ENCODE data around the gene KIF14.
A peak's percentile ranks its signal among the peaks of the same experiment; 100 is the strongest.

KIF14 gene

GRCh38 chr1:200658037-200658818 is 37.7 kb upstream of the KIF14 start:
- no peak overlapping the region for H3K9ac ChIP-seq (ENCODE audit: low read length)
- no peaks in the 10 kb centered on the region for H3K27me3 ChIP-seq (ENCODE audit: low read depth, low read length)
- H3K36me3 ChIP-seq (replicated peaks; ENCODE audit: low read depth, low read length), result peaks cover 58% of the 10 kb centered on the region
- H3K4me1 ChIP-seq (ENCODE audit: low read length), result peaks cover 31% of the 10 kb centered on the region
- no peak for TF ChIP-seq CTCF (IDR thresholded peaks at IDR 0.05; ENCODE audit: low read depth, low read length)
- TF ChIP-seq EZH2phosphoT487 (IDR thresholded peaks at IDR 0.05; ENCODE audit: low read depth), result no peak
- H3K4me2 ChIP-seq (ENCODE audit: low read length), result no peak overlapping the region
- H4K20me1 ChIP-seq (ENCODE audit: insufficient read depth, low read length), result peaks cover 13% of the 10 kb centered on the region; the same call in 1 of the 2 replicates
- no peak overlapping the region for H2AFZ ChIP-seq (ENCODE audit: low read depth, low read length)
- no peak overlapping the region for H3K27ac ChIP-seq (ENCODE audit: low read length)
- no peaks in the 10 kb centered on the region for H3K9me3 ChIP-seq (ENCODE audit: insufficient read depth, low read length)
- H3K4me3 ChIP-seq (ENCODE audit: low read length), result no peak overlapping the region
- 0 out of 2 replicates have a peak, but pooled peaks cover 2% of the 10 kb centered on the region for H3K79me2 ChIP-seq (ENCODE audit: low read length)

- Histone ChIP-seq H4K20me1 (ENCODE audit: insufficient read depth, low read length) (peaks cover 4% of the 10 kb centered on the region; the same call in 1 of the 2 replicates), H3K27ac (ENCODE audit: low read length) (peak overlapping the region; percentile 80), H2AFZ (ENCODE audit: low read depth, low read length) (no peak overlapping the region), H3K9me3 (ENCODE audit: insufficient read depth, low read length) (no peaks in the 10 kb centered on the region), H3K9ac (ENCODE audit: low read length) (peak overlapping the region; percentile 28; the same call in 1 of the 2 replicates), H3K4me3 (ENCODE audit: low read length) (peak overlapping the region; percentile 38), H3K4me1 (ENCODE audit: low read length) (peaks cover 42% of the 10 kb centered on the region), H3K27me3 (ENCODE audit: low read depth, low read length) (no peaks in the 10 kb centered on the region), H3K4me2 (ENCODE audit: low read length) (peak overlapping the region; percentile 65), H3K79me2 (ENCODE audit: low read length) (no peaks in the 10 kb centered on the region), H3K36me3 (replicated peaks; ENCODE audit: low read depth, low read length) (peaks cover 43% of the 10 kb centered on the region)
- TF ChIP-seq CTCF (IDR thresholded peaks at IDR 0.05; ENCODE audit: low read depth, low read length) (no peak), EZH2phosphoT487 (IDR thresholded peaks at IDR 0.05; ENCODE audit: low read depth) (no peak)
Observed at GRCh38 chr1:200654660-200655059, 34.1 kb upstream of the KIF14 start.

- Histone ChIP-seq H3K4me3 (ENCODE audit: low read length) (peak overlapping the region; percentile 4; the same call in 1 of the 2 replicates), H4K20me1 (ENCODE audit: insufficient read depth, low read length) (peaks cover 4% of the 10 kb centered on the region; the same call in 1 of the 2 replicates), H3K4me2 (ENCODE audit: low read length) (peak overlapping the region; percentile 58), H3K79me2 (ENCODE audit: low read length) (no peaks in the 10 kb centered on the region), H3K4me1 (ENCODE audit: low read length) (peaks cover 42% of the 10 kb centered on the region), H3K27ac (ENCODE audit: low read length) (0 out of 2 replicates have a peak overlapping the region, but pooled peaks have one; percentile 1), H2AFZ (ENCODE audit: low read depth, low read length) (no peak overlapping the region), H3K27me3 (ENCODE audit: low read depth, low read length) (no peaks in the 10 kb centered on the region), H3K36me3 (replicated peaks; ENCODE audit: low read depth, low read length) (peaks cover 38% of the 10 kb centered on the region), H3K9me3 (ENCODE audit: insufficient read depth, low read length) (no peaks in the 10 kb centered on the region), H3K9ac (ENCODE audit: low read length) (no peak overlapping the region)
- TF ChIP-seq CTCF (IDR thresholded peaks at IDR 0.05; ENCODE audit: low read depth, low read length) (peak; percentile 12; the same call in 1 of the 2 replicates), EZH2phosphoT487 (IDR thresholded peaks at IDR 0.05; ENCODE audit: low read depth) (no peak)
Observed at GRCh38 chr1:200653022-200653462, 32.5 kb upstream of the KIF14 start.

GRCh38 chr1:200652378-200652777 is 31.8 kb upstream of the KIF14 start:
- H3K9me3 ChIP-seq (ENCODE audit: insufficient read depth, low read length), result no peaks in the 10 kb centered on the region
- TF ChIP-seq CTCF (IDR thresholded peaks at IDR 0.05; ENCODE audit: low read depth, low read length) (no peak), EZH2phosphoT487 (IDR thresholded peaks at IDR 0.05; ENCODE audit: low read depth) (no peak)
- no peak overlapping the region for H3K4me2 ChIP-seq (ENCODE audit: low read length)
- peaks cover 35% of the 10 kb centered on the region for H3K36me3 ChIP-seq (replicated peaks; ENCODE audit: low read depth, low read length)
- H3K27me3 ChIP-seq (ENCODE audit: low read depth, low read length), result no peaks in the 10 kb centered on the region
- peaks cover 4% of the 10 kb centered on the region; the same call in 1 of the 2 replicates for H4K20me1 ChIP-seq (ENCODE audit: insufficient read depth, low read length)
- no peak overlapping the region for H3K4me3 ChIP-seq (ENCODE audit: low read length)
- no peak overlapping the region for H3K9ac ChIP-seq (ENCODE audit: low read length)
- peaks cover 42% of the 10 kb centered on the region for H3K4me1 ChIP-seq (ENCODE audit: low read length)
- no peaks in the 10 kb centered on the region for H3K79me2 ChIP-seq (ENCODE audit: low read length)
- no peak overlapping the region for H3K27ac ChIP-seq (ENCODE audit: low read length)
- no peak overlapping the region for H2AFZ ChIP-seq (ENCODE audit: low read depth, low read length)

Data from OCI-LY3 (cell line).